Measurements from ENCODE around the gene AGPS.
"Not testable (repeated sequence)": the region's sequence is repeated elsewhere in the genome, so short reads cannot be mapped to it uniquely, and the experiment has no call there.

The AGPS gene

GRCh38 chr2:177391822-177392372, 676 bp upstream of the AGPS start:
- DNase-seq, result no peak

GRCh38 chr2:177393203-177393755, 706 bp downstream of the AGPS start:
- no peak for DNase-seq

GRCh38 chr2:177393824-177394593, 1.4 kb downstream of the AGPS start:
- DNase-seq, result no peak

GRCh38 chr2:177394594-177394973, 2.0 kb downstream of the AGPS start:
- no peak for DNase-seq

GRCh38 chr2:177395351-177396065, 2.9 kb downstream of the AGPS start:
- no peak for DNase-seq

GRCh38 chr2:177396703-177397460, 4.3 kb downstream of the AGPS start:
- no peak for DNase-seq

GRCh38 chr2:177397481-177398289, 5.1 kb downstream of the AGPS start:
- DNase-seq, result no peak

GRCh38 chr2:177398290-177398683, 5.7 kb downstream of the AGPS start:
- no peak for DNase-seq

GRCh38 chr2:177398791-177399190, 6.2 kb downstream of the AGPS start:
- DNase-seq, result no peak

- no peak for DNase-seq
These were observed 6.8 kb downstream of the AGPS start for GRCh38 chr2:177399376-177399775.

GRCh38 chr2:177400337-177400923, 7.9 kb downstream of the AGPS start:
- no peak for DNase-seq

- no peak for DNase-seq
These were observed 9.5 kb downstream of the AGPS start for GRCh38 chr2:177402096-177402495.

- DNase-seq, result no peak
These were observed 11.3 kb downstream of the AGPS start for GRCh38 chr2:177403838-177404237.

GRCh38 chr2:177404243-177404642, 11.7 kb downstream of the AGPS start:
- no peak for DNase-seq

GRCh38 chr2:177405029-177405692, 12.6 kb downstream of the AGPS start:
- no peak for DNase-seq

GRCh38 chr2:177406182-177406581, 13.6 kb downstream of the AGPS start:
- DNase-seq, result no peak

- no peak for DNase-seq
These were observed 14.5 kb downstream of the AGPS start for GRCh38 chr2:177407031-177407430.

- DNase-seq, result not testable (repeated sequence)
These were observed 18.1 kb downstream of the AGPS start for GRCh38 chr2:177410629-177411028.

GRCh38 chr2:177413703-177414102, 21.1 kb downstream of the AGPS start:
- DNase-seq, result no peak

- DNase-seq, result no peak
These were observed 26.7 kb downstream of the AGPS start for GRCh38 chr2:177419274-177419673.

GRCh38 chr2:177422271-177422670, 29.7 kb downstream of the AGPS start:
- DNase-seq, result no peak
